ENCODE data around the gene TUBG1.

DNA sequence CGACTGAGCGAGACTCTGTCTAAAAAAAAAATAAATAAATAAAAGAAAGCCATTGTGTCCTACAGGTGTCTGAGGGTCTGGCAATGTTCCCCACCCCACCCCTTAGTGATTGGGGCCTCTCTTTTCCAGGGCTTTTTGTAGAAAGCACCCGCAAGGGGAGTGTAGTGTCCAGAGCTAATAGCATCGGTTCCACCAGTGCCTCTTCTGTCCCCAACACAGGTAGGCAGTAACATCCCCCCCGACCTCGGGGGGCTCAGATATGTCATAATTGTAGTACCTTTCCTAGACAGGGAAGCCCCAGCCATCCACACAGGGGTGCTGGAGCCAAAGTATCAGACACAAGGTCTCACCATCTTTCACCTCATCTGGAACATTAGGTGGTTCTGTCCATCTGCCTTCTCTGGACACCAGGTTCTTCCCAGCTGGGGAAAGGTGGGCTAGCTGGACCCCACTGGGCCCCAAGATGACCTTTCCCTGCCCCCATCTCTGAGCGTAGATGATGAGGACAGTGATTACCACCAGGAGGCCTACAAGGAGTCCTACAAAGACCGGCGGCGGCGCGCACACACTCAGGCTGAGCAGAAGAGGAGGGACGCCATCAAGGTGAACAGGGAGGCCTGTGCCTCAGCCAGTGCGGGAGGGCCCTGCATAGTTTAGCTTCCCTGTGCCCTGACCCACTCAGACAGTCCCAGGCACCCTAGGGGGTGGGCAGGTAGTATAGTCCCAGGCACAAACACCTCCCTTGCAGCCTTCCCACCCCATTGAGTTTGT, 41.0 kb upstream of the TUBG1 start:
- TF ChIP-seq CTCF (IDR thresholded peaks at IDR 0.05) (no peak), EP300 (IDR thresholded peaks at IDR 0.05) (no peak), POLR2A (IDR thresholded peaks at IDR 0.05) (no peak)

Data from tibial nerve (tissue), 4 donors.